Heart left ventricle (tissue), 16 donors: ENCODE measurements around the gene CTNNA3. TPM values are rescaled to one million over a fixed set of nuclear protein-coding genes. Genes with fewer than 3 reads are reported as not detected.

Experiments used
- ATAC-seq, 4 donors: fragments of 200-7000 bp; cut with Tn5 transposase; one replicate each; pipeline ENCODE4 v1.9.1; 2020 to 2022; ENCODE audit warnings: moderate library complexity in 4 of 4, mild to moderate bottlenecking in 3 of 4, moderate number of reproducible peaks in 1 of 4
- DNase-seq, 5 donors: peaks; one replicate each; pipeline ENCODE4 v3.0.0-alpha.2; 2020
- H3K27ac ChIP-seq, 12 donors: fragments of 200-600 bp; sonication (generic) in 4 of 12; one replicate each; pipeline versions ENCODE4 v1.5.0 to v1.8.0; 2016 to 2022; ENCODE audit warnings: mild to moderate bottlenecking in 2 of 12
- H3K27me3 ChIP-seq, 9 donors: fragments of 200-600 bp; sonication (generic) in 2 of 9; one replicate each; pipeline versions ENCODE4 v1.5.1 to v1.8.0; 2016 to 2022; ENCODE audit warnings: mild to moderate bottlenecking in 3 of 9
- H3K36me3 ChIP-seq, 9 donors: fragments of 200-600 bp; sonication (generic) in 2 of 9; one replicate each; pipeline versions ENCODE4 v1.5.0 to v1.8.0; 2018 to 2022; ENCODE audit warnings: mild to moderate bottlenecking in 2 of 9
- H3K4me1 ChIP-seq, 12 donors: fragments of 200-600 bp; sonication (generic) in 4 of 12; one replicate each; pipeline versions ENCODE4 v1.5.0 to v1.8.0; 2016 to 2022; ENCODE audit warnings: mild to moderate bottlenecking in 3 of 12
- H3K4me3 ChIP-seq, 12 donors: fragments of 200-600 bp; sonication (generic) in 4 of 12; one replicate each; pipeline versions ENCODE4 v1.5.0 to v1.8.0; 2017 to 2022; ENCODE audit warnings: mild to moderate bottlenecking in 9 of 12, moderate library complexity in 4 of 12
- H3K9me3 ChIP-seq, 12 donors: fragments of 200-600 bp; sonication (generic) in 4 of 12; one replicate each; pipeline versions ENCODE4 v1.5.0 to v1.8.0; 2016 to 2022; ENCODE audit warnings: mild to moderate bottlenecking in 1 of 12
- CTCF ChIP-seq, 12 donors: fragments of 200-600 bp; sonication (generic) in 4 of 12; IDR thresholded peaks; one replicate each; pipeline versions ENCODE4 v1.5.0 to v1.8.0; 2018 to 2022; ENCODE audit warnings: antibody characterized with exemption in 12 of 12, mild to moderate bottlenecking in 5 of 12
- POLR2A ChIP-seq, 2 donors: fragments of 450-650 bp; IDR thresholded peaks; one replicate each; pipeline ENCODE4 v1.6.1; 2017; ENCODE audit warnings: antibody characterized with exemption in 2 of 2, mild to moderate bottlenecking in 2 of 2, moderate library complexity in 2 of 2
- WGBS, 4 donors: extraction: QIAGEN DNeasy Blood & Tissue Kit in 2 of 4; methylation state at CpG; one replicate each; pipeline versions ENCODE4 v1.1.5 to v1.1.7; 2013 to 2018; 5-methylcytosine and 5-hydroxymethylcytosine counted together
- intact Hi-C, 10 donors: fragments of 100-400 bp; cut with DNase I; formaldehyde crosslinking; loops; one replicate each; pipeline versions ENCODE4 v1.11.1 to v1.14.2; 2022
- microRNA-seq, 4 donors: library from miRNA; unstranded; fragments of <30 nt; microRNA quantifications; one replicate each; pipeline versions ENCODE4 to v1.2.0, GENCODE V29; 2017 to 2020
- polyA plus RNA-seq, 2 donors: library from polyadenylated mRNA; stranded (reverse); fragments of 200-250 nt; gene quantifications; one replicate each; pipeline ENCODE4 v1.2.3, GENCODE V29; 2013
- total RNA-seq, 9 donors: library from RNA; depleted of rRNA in 2 of 9; stranded (reverse); fragments of >200 nt in 2 of 9; fragmentation: NEBNext Ultra II Directional in 3 of 9; extraction: Animal tissue kit (Norgen Biotek cat#: 25700) in 3 of 9; gene quantifications; one replicate each; pipeline versions ENCODE4 v1.1.0 to v1.2.4, GENCODE V29; 2016 to 2023
- donor health status: ischemic (EF 13 %, LVEDD 7.1; RV severe dilation, severe dysfunction).
- donor health status: healthy with polysubstance abuse.
- donor health status: DM: no; HTN: yes; CAD: no.
- donor health status: DM: no; HTN: no; CAD: no.
- donor health status: ischemic (EF 25% LVEDD 6.9; RV normal size, moderate dysfunction).
- donor health status: ischemic (EF 25% LVEDD 5.7; RV mildly dilated, moderate dysfunction).
- donor health status: healthy.
- donor health status: DM: yes; HTN: yes; CAD: no.
- donor health status: ischemic (EF 35%, LVEDD 5.7; RV mildly dilated, moderate dysfunction).
- donor health status: nonischemic (EF 11% LVEDD 7.7; RV severe dilation, severe dysfunction).
- donor health status: DM: yes; HTN: yes; CAD: no.
- donor health status: PGD.
- donor health status: ischemic (EF 29% LVEDD 5.4; RV normal size, mild dysfunction).
- donor health status: nonischemic (EF 23%, LVEDD 6.1; RV moderate dilation, normal function).

Gene CTNNA3
- total and polyA plus RNA-seq, 11 donors, result 4.8 to 200 (median 99.0) TPM

GRCh38 chr10:65892284-65892683 is 1803.7 kb downstream of the CTNNA3 start:
- H3K9me3 ChIP-seq, result peaks cover 0 to 10% (median under 1%) of the 10 kb centered on the region in 12 donors
- H3K27me3 ChIP-seq, result no peaks in the 10 kb centered on the region
- no peak overlapping the region for H3K27ac ChIP-seq
- intact Hi-C loops, result no loop called here
- no peak overlapping the region for H3K4me3 ChIP-seq
- DNase-seq (no peak), ATAC-seq (no peak)
- H3K36me3 ChIP-seq, result no peaks in the 10 kb centered on the region
- no peaks in the 10 kb centered on the region for H3K4me1 ChIP-seq
- TF ChIP-seq CTCF (IDR thresholded peaks at IDR 0.05) (no peak), POLR2A (IDR thresholded peaks at IDR 0.05) (no peak)
- WGBS, 4 donors, result 71 to 82% (median 79%) methylated on average over 3 of the region's 3 CpGs

- WGBS, 4 donors, result 67 to 83% (median 70%) methylated on average over 3 of the region's 3 CpGs
- intact Hi-C loops, result no loop called here
- no peak overlapping the region for H3K4me3 ChIP-seq
- TF ChIP-seq POLR2A (IDR thresholded peaks at IDR 0.05) (no peak), CTCF (IDR thresholded peaks at IDR 0.05) (no peak)
- no peak overlapping the region for H3K27ac ChIP-seq
- H3K36me3 ChIP-seq, result no peaks in the 10 kb centered on the region
- ATAC-seq (no peak), DNase-seq (no peak)
- no peaks in the 10 kb centered on the region for H3K27me3 ChIP-seq
- H3K9me3 ChIP-seq, result peaks cover 0 to 19% (median 4%) of the 10 kb centered on the region in 12 donors
- H3K4me1 ChIP-seq, result no peaks in the 10 kb centered on the region
Observed at GRCh38 chr10:65891073-65891981, 1804.7 kb downstream of the CTNNA3 start.

GRCh38 chr10:65864529-65864928 is 1831.5 kb downstream of the CTNNA3 start:
- DNase-seq, result no peak
- no peak overlapping the region for H3K27ac ChIP-seq
- TF ChIP-seq POLR2A (IDR thresholded peaks at IDR 0.05) (no peak), CTCF (IDR thresholded peaks at IDR 0.05) (no peak)
- no peaks in the 10 kb centered on the region for H3K9me3 ChIP-seq
- ATAC-seq, result no peak
- intact Hi-C loops, result no loop called here
- no peaks in the 10 kb centered on the region for H3K27me3 ChIP-seq
- peaks cover 0 to 4% (median 0%) of the 10 kb centered on the region in 12 donors for H3K4me1 ChIP-seq
- H3K4me3 ChIP-seq, result no peak overlapping the region
- no peaks in the 10 kb centered on the region for H3K36me3 ChIP-seq

GRCh38 chr10:65864036-65864435 is 1832.0 kb downstream of the CTNNA3 start:
- intact Hi-C loops, result no loop called here
- no peaks in the 10 kb centered on the region for H3K9me3 ChIP-seq
- no peak overlapping the region for H3K27ac ChIP-seq
- H3K36me3 ChIP-seq, result no peaks in the 10 kb centered on the region
- H3K27me3 ChIP-seq, result no peaks in the 10 kb centered on the region
- TF ChIP-seq POLR2A (IDR thresholded peaks at IDR 0.05) (no peak), CTCF (IDR thresholded peaks at IDR 0.05) (no peak)
- no peak overlapping the region for H3K4me3 ChIP-seq
- no peak for DNase-seq
- no peak for ATAC-seq
- H3K4me1 ChIP-seq, result peaks cover 0 to 4% (median 0%) of the 10 kb centered on the region in 12 donors

Small RNA genes lying within 50 kb of the gene (microRNA-seq; reads per million reads assigned to microRNA genes)
- gene MIR7151, result 3.0 to 16.9 (median 8.3) reads per million in 4 donors

Other genes with a start within 250 kb of the CTNNA3 start
- 1 to 10 TPM; 2.7 to 6.5 (median 4.8) TPM for gene DNAJC12, start 142.0 kb upstream of the CTNNA3 start, total RNA-seq
- 1 to 10 TPM; 1.5 to 5.1 TPM for gene DNAJC12, start 142.0 kb upstream of the CTNNA3 start, polyA plus RNA-seq
- gene SIRT1, start 188.5 kb upstream of the CTNNA3 start, total RNA-seq, result 10 to 100 TPM in 6 of 9 donors, 1 to 10 TPM in 3; 9.4 to 19.1 (median 12.5) TPM
- gene SIRT1, start 188.5 kb upstream of the CTNNA3 start, polyA plus RNA-seq, result 1 to 10 TPM; 6.0 to 9.2 TPM